ENCODE data around the gene SPC24.
A peak's percentile ranks its signal among the peaks of the same experiment; 100 is the strongest.

SPC24 gene, protein sequence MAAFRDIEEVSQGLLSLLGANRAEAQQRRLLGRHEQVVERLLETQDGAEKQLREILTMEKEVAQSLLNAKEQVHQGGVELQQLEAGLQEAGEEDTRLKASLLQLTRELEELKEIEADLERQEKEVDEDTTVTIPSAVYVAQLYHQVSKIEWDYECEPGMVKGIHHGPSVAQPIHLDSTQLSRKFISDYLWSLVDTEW

DNA sequence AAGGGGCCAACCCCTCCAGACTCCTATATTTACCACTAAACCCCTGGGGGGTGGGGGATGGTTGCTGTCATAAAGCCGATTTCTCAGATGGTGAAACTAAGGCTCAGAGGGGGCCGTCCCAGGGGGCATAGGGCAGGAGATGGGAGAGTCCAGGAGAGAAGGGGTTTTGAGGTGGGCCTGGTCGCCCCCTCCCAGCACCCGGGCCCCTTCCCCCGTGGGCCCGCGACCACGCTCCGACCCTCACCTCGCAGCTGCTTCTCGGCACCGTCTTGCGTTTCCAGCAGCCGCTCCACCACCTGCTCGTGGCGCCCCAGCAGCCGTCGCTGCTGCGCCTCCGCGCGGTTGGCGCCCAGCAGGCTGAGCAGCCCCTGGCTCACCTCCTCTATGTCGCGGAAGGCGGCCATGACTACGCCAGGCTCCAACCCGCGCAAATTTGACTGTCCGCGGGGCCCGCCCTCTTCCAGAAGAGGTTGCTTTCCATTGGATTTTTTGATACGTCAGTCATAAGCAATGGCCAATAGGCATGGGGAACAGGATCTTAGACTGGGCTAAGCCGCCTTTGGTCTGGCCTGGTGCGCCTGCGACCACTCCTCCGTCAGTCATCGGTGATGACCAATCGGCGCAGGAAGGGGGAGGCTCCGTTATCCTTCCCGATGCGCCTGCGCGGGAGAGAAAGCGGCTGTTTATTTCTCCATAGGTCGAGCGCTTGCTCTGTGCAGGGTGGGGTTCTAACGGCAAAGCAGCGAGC lies at the start of gene SPC24:
Gene SPC24 (minus strand): TSS at position 410 of the 748 bp plus-strand sequence. CDS start 6 bp downstream, at position 404.
- DNase-seq (ENCODE audit: low read depth, low spot score) = peak; percentile 94

- no peak for DNase-seq (ENCODE audit: low read depth, low spot score)
Observed at GRCh38 chr19:11204943-11205349, 49.4 kb upstream of the SPC24 start.

DNA sequence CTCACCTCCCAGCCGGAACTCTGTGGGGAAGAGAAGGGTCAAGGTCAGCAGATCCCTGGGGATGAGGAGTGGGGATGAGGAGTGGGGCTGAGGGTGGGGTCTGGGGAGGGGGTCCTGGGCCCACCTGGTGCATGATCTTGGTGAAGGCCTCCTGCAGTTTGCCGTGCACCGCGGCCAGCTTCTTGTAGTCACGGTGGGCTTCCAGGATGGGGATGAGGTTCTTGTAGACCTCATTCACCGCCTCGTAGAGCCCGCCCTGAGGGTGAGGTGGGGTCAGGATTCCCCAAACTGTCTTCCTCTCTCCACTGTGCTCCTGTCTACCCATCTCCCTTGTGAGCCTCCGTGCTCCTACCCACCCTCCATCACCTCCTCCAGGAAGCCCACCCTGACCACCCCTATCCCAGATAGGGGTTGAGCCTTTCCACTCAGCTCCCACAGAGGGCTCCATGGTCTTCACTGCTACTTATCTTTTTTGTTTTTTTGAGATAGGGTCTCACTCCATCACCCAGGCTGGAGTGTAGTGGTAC lies 48.6 kb upstream of the SPC24 start:
- DNase-seq (ENCODE audit: low read depth, low spot score) = no peak

DNA sequence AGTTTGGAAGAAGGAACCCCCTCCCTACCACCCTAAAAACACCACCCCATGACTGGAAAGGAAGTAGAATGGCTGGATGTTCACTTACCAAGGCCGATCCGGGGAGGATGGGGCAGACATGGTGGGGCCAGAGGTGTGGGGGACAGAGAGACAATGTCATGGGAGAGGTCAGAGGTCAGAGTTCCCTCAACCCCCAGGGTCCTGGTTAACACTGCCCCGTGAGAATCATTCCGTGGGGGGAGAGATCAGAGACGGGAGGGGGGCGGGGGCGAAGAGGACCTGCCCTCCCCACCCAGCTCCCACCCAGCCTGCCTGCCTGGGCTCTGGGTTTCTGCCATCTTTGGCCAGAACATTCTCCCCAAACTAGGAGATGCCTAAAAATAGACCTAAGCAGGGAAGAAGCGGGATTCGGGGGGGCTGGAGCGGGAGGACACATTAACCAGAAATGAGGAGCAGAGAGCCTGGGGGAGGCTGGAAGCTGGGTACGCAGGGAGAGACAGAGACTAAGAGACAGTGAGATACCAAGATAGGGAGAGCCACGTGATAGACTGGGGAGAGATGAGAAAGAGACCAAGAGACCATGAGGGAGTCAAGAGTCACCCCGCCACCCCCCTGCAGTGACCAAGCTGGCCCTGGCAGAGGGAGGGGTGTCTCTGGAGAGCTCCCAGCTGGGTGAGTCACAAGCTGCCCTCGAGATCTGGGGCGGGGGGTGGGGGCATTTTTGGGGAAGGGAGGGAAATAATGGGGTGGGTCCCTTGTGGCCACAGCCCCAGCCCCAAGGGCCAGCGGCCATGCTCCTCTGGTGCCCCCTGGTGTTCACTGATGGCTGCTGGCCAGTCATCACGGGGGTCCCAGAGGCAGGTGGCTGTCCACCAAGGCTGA lies 47.9 kb upstream of the SPC24 start:
- DNase-seq (ENCODE audit: low read depth, low spot score) = no peak

GRCh38 chr19:11202488-11203193 lies 47.1 kb upstream of the SPC24 start:
- no peak for DNase-seq (ENCODE audit: low read depth, low spot score)

DNA sequence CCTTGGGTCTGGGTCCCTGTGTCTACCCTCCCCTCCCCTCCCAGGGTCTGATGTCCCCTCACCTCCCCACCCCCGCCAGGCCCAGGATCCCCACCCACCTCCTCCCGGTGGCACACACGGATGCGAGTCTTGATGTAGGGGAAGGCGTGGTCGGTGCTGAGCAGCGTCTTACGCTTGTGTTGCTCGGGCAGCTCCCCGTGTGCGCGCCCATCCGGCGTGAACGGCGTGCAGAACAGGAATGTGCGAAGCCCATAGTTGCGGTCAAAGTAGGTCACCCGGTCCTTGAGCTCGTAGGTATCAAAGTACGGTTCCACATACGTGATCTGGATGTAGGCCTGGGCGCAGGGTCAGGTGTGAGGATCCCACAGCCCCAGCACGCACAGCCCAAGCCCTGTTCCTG lies 46.2 kb upstream of the SPC24 start:
- DNase-seq (ENCODE audit: low read depth, low spot score) = no peak

GRCh38 chr19:11200931-11201330 lies 45.3 kb upstream of the SPC24 start:
- DNase-seq (ENCODE audit: low read depth, low spot score) = no peak

DNA sequence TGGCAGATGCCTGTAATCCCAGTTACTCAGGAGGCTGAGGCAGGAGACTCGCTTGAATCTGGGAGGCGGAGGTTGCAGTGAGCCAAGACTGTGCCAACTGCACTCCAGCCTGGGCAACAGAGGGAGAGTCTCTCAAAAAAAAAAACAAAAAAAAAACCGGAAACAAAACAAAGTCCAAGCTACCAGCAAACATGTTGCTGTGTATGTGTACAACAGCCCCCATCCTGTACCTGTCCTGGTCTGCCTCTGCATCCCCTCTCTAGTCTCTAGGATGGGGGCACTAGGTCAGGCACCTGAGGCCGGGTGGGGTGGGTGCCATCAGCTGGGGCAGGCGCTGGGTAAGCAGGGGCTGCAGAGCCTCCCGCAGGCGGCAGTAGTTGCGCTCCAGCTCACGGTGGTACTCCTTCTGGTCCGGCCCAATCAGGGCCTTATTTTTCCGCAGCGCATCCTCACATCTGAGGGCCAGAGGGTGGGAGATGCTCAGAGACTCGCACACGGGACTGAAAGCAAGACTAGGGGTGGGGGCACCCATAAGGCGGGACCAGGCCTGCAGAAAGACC lies 44.5 kb upstream of the SPC24 start:
- no peak for DNase-seq (ENCODE audit: low read depth, low spot score)

- DNase-seq (ENCODE audit: low read depth, low spot score) = no peak
Observed at GRCh38 chr19:11199517-11199916, 43.9 kb upstream of the SPC24 start.

DNA sequence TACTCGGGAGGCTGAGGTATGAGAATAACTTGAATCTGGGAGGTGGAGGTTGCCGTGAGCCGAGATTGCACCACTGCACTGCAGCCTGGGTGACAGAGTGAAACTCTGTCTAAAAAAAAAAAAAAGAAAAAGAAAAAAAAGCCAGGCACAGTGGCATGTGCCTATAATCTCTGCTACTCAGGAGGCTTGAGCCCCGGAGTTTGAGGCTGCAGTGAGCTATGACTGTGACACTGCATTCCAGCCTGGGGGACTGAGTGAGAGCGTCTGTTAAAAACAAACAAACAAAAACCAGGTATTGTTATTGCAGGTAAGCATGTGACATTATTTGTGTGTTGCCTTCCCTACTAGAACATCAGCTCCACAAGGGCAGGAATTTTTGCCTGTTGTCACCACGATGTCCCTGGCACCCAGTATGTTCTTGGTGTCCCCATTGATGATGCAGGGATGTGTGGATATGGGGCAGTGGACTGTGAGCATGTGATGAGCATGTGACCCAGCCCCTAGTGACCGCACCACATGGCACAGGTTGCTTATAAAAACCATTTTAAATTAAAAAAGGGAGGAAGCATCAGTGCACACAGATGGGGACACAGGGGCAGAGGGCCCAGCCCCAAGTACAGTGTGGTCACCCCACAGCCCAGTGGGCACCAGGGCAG lies 43.3 kb upstream of the SPC24 start:
- DNase-seq (ENCODE audit: low read depth, low spot score) = no peak

GRCh38 chr19:11198175-11198534 lies 42.6 kb upstream of the SPC24 start:
- no peak for DNase-seq (ENCODE audit: low read depth, low spot score)

- no peak for DNase-seq (ENCODE audit: low read depth, low spot score)
Observed at GRCh38 chr19:11197291-11198174, 42.0 kb upstream of the SPC24 start, which contains the start of gene KANK2. Gene KANK2 (minus strand): TSS chr19:11197545. CDS start chr19:11194511, 3,034 bp downstream.

- DNase-seq (ENCODE audit: low read depth, low spot score) = no peak
Observed at GRCh38 chr19:11196406-11197287, 41.1 kb upstream of the SPC24 start.

DNA sequence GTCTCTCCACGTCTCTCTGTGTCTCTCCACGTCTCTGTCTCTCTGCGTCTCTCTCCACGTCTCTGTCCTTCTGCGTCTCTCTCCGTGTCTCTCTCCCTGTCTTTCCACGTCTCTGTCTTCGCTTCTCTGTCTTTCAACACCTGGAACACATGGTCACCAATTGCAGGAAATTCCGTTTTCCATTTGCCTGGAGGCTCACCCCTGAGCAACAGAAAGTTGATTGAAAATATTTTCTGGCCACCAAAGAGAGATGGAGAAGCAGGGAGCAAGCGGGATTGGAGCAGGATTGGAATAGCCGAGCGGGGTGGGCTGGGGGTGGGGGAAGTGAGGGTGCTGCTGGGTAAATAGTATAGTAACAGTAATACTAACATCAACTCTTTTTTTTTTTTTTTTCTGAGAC lies 40.1 kb upstream of the SPC24 start:
- no peak for DNase-seq (ENCODE audit: low read depth, low spot score)

DNA sequence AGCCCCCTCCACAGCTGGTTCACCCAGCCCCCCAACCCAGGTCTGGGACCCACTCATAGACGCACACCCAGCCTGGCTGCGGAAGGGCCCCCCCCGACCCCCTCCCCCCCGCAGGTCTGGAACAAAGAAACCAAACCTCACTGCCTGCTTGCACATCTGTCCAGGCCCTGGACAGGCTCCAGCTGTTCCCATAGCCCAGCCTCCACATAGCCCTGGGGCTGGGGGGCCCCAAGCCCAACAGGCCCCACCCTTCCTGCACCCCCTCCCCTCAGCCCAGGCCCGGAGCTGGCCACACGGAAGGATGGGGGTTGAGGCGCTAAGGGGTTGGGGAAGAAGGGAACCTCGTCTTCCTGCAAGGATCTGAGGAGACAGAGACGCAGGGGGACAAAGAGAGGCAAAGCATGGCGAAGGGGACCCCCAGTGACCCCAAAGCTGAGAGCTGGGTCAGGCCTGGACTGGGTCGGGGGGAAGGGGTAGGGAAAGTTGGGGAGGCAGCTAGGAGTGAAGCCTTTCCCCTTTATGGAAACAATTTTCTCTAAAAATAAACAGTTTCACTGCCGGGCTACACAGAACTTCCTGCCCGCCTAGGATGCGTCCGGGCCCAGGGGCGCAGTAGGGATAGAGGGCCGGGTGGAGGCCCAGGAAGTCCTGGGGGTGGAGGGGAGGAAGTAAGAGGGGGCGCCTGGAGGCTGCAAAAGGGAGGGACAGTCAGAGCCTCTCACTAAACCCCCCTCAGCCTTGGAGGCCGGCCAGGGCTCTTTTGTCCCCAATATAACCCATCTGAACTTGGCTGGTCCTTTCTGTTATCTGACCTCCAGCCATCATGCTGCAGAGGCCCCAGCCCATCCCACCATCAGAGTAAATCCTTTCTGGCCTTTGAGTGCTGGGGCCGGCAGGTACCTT lies 39.3 kb upstream of the SPC24 start:
- no peak for DNase-seq (ENCODE audit: low read depth, low spot score)

DNA sequence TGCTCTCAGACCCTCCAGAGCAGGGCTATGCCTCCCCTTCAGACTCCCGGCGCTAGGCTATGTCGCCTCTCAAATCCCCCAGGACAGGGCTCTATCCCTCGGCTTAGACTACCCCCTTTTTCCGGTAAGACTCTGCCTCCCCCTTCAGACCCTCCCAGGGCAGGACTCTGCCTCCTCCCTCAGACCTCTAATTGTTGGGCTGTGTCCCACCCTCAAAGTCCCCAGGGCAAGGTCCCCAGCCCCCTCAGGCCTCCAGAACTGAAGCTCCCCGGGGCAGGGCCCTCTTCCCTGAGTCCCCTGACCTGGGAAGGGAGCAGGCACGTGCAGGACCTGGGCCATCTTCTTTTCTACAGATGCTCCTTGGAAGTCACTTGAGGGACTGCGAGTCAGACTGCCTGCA lies 38.6 kb upstream of the SPC24 start:
- no peak for DNase-seq (ENCODE audit: low read depth, low spot score)
